ENCODE data around the gene CD9. TPM values are rescaled to one million over a fixed set of nuclear protein-coding genes. Genes with fewer than 3 reads are reported as not detected.

The CD9 gene
- total RNA-seq, 2 donors from 2014 or later = 249 to 300 TPM

DNA sequence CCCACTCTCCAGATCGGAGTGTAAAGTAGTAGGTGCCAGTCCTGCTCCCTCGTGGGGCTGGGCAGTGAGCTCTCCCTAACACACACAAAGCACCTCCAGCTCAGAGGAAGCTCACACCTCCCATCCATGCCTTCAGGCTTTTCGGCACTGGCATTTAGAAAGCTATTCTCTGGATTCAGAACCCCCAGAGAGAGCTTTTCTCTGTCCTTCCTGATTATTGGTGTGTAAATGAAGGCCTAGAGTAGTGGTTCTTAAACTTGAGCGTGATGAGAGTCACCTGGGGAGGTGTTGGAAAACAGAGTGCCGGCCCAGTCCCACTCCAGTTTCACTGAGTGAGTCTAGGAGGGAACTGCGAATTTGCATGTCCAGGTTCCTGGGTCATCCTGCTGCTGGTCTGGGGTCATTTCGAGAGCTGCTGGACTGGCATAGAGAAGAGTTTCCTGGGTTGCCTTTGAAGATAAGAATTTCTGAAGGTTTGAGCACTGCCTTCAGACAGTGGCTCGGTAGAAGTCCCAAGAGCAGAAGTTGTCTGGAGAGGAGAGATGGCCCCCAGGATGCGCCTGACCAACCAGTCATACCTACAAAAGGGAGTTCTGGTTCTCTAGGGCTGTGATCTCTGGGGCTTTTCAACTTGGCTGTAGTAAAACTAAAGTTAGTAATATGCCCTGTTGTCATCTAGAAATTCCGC, 15.1 kb downstream of the CD9 start:
- Histone ChIP-seq H3K4me3 (peak overlapping the region; percentile 49), H3K4me1 (ENCODE audit: control insufficient read depth in 1 of 2, low read depth in 2 of 2) (peaks cover 57 to 93% of the 10 kb centered on the region in 2 donors), H3K27me3 (replicated peaks; ENCODE audit: insufficient read depth) (no peaks in the 10 kb centered on the region), H3K36me3 (no peaks in the 10 kb centered on the region), H3K27ac (peak overlapping the region; percentile 88 to 97), H3K9me3 (no peaks in the 10 kb centered on the region)
- DNase-seq (ENCODE audit: low spot score) (no peak), ATAC-seq (ENCODE audit: insufficient number of reproducible peaks, low FRiP score, low read depth) (peak; percentile 44)
- no peak for TF ChIP-seq CTCF (IDR thresholded peaks at IDR 0.05)

- peaks cover 63 to 93% of the 10 kb centered on the region in 2 donors for H3K4me1 ChIP-seq (ENCODE audit: control insufficient read depth in 1 of 2, low read depth in 2 of 2)
- peak overlapping the region; percentile 49 for H3K4me3 ChIP-seq
- ATAC-seq (ENCODE audit: insufficient number of reproducible peaks, low FRiP score, low read depth) (peak; percentile 80), DNase-seq (ENCODE audit: low spot score) (peak; percentile 88)
- H3K36me3 ChIP-seq = no peaks in the 10 kb centered on the region
- no peaks in the 10 kb centered on the region for H3K27me3 ChIP-seq (replicated peaks; ENCODE audit: insufficient read depth)
- peak overlapping the region; percentile 88 to 97 for H3K27ac ChIP-seq
- no peak for TF ChIP-seq CTCF (IDR thresholded peaks at IDR 0.05)
- H3K9me3 ChIP-seq = no peaks in the 10 kb centered on the region
These were observed 15.8 kb downstream of the CD9 start for GRCh38 chr12:6215932-6216494.

DNA sequence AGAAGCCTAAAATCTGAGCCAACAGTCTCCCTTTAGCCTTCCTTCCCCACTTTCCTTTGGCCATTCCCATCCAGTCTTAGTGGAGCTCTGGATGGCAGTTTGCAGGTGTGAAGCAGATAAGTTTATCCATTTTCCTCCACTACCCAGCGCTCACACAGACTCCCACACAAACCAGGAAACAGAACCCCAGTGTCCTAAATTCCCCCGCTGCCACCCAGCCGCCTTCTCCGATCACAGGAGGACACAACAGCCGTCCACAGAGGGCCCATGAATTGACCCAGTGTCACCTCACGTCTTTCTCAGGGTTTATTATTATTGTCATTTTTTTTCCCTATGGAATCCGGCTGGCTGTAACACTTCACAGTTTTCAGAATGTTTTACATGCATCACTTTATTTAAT, 16.4 kb downstream of the CD9 start:
- Histone ChIP-seq H3K9me3 (no peaks in the 10 kb centered on the region), H3K4me1 (ENCODE audit: control insufficient read depth in 1 of 2, low read depth in 2 of 2) (peaks cover 60 to 93% of the 10 kb centered on the region in 2 donors)

DNA sequence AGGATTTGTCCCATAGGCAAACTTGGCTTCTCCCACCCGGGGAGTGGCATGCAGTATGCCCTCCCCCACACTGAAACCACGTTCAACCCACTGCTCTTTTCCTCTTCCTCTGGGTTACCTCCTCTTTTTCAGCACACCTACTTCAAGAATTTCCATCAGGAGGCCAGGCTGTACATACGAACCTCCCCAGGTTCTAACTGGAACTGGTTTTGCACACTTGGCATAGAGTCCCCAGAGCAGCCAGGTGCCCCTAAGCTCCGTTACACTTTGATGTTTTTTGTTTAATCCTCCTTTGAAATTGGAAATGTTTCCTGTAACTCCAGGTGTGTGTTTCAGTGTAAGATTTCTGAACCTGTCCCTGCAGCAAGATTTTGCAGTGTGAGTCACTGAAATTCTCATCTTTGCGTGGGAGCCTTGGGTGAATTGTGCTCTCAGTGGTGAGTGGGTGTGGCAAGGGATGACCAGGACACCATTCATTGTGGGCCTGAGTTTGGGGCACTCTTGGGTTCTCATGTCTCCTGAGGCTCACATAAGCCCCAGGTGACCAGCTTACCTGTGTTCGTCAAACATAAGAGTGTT, 18.2 kb downstream of the CD9 start:
- Histone ChIP-seq H3K27me3 (replicated peaks; ENCODE audit: insufficient read depth) (no peaks in the 10 kb centered on the region), H3K36me3 (no peaks in the 10 kb centered on the region), H3K9me3 (no peaks in the 10 kb centered on the region), H3K4me1 (ENCODE audit: control insufficient read depth in 1 of 2, low read depth in 2 of 2) (peaks cover 65 to 98% of the 10 kb centered on the region in 2 donors), H3K27ac (peak overlapping the region; percentile 88 to 97), H3K4me3 (no peak overlapping the region)
- TF ChIP-seq CTCF (IDR thresholded peaks at IDR 0.05) = no peak
- DNase-seq (ENCODE audit: low spot score) (no peak), ATAC-seq (ENCODE audit: insufficient number of reproducible peaks, low FRiP score, low read depth) (no peak)

More for the DNA sequence above, 16.4 kb downstream of the CD9 start:
- ATAC-seq (ENCODE audit: insufficient number of reproducible peaks, low FRiP score, low read depth) = no peak
- peak overlapping the region; percentile 8 for H3K4me3 ChIP-seq
- H3K27me3 ChIP-seq (replicated peaks; ENCODE audit: insufficient read depth) = no peaks in the 10 kb centered on the region
- no peaks in the 10 kb centered on the region for H3K36me3 ChIP-seq
- no peak for DNase-seq (ENCODE audit: low spot score)
- peak overlapping the region; percentile 88 to 97 for H3K27ac ChIP-seq
- TF ChIP-seq CTCF (IDR thresholded peaks at IDR 0.05) = no peak

- TF ChIP-seq CTCF (IDR thresholded peaks at IDR 0.05) = no peak
- H3K4me3 ChIP-seq = no peak overlapping the region
- H3K27ac ChIP-seq = peak overlapping the region; percentile 61 to 97
- ATAC-seq (ENCODE audit: insufficient number of reproducible peaks, low FRiP score, low read depth) (no peak), DNase-seq (ENCODE audit: low spot score) (no peak)
- peaks cover 64 to 98% of the 10 kb centered on the region in 2 donors for H3K4me1 ChIP-seq (ENCODE audit: control insufficient read depth in 1 of 2, low read depth in 2 of 2)
- no peaks in the 10 kb centered on the region for H3K9me3 ChIP-seq
- H3K27me3 ChIP-seq (replicated peaks; ENCODE audit: insufficient read depth) = no peaks in the 10 kb centered on the region
- no peaks in the 10 kb centered on the region for H3K36me3 ChIP-seq
These were observed 19.8 kb downstream of the CD9 start for GRCh38 chr12:6219980-6220379.

Measured in thoracic aorta (tissue), 2 donors.